WI38 (cell line): ENCODE data around the gene SH3D21.
A peak's percentile ranks its signal among the peaks of the same experiment; 100 is the strongest.

ENCODE experiments used
- H3K4me3 ChIP-seq: 2 replicates; pipeline ENCODE4 v1.5.1; 2011; ENCODE audit warnings: low read depth, mild to moderate bottlenecking, control low read depth, low read length
- CTCF ChIP-seq: IDR thresholded peaks from 2 replicates; pipeline ENCODE4 v1.5.1; 2012; ENCODE audit warnings: low read depth, mild to moderate bottlenecking, control low read depth, low read length

SH3D21 gene

GRCh38 chr1:36307601-36308330 lies 1.6 kb downstream of the SH3D21 start:
- TF ChIP-seq CTCF = no peak
- peak overlapping the region; percentile 68 for H3K4me3 ChIP-seq

- no peak overlapping the region for H3K4me3 ChIP-seq
- no peak for TF ChIP-seq CTCF
Observed at GRCh38 chr1:36309397-36309796, 3.2 kb downstream of the SH3D21 start.

DNA sequence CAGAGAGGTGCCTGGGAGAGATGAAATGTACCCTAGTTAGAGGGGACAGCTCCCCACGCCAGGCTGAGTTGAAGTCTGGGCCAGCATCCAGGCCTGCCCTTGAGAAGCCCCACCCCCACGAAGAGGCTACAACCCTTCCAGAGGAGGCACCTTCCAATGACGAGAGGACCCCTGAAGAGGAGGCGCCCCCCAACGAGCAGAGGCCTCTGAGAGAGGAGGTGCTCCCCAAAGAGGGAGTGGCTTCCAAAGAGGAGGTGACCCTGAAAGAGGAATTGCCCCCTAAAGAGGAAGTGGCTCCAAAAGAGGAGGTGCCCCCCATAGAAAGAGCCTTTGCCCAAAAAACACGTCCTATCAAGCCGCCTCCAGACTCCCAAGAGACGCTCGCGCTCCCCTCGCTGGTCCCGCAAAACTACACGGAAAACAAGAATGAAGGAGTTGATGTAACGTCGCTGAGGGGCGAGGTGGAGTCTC lies 14.2 kb downstream of the SH3D21 start:
- no peak for TF ChIP-seq CTCF
- no peak overlapping the region for H3K4me3 ChIP-seq

- peak overlapping the region; percentile 22; the same call in 1 of the 2 replicates for H3K4me3 ChIP-seq
- no peak for TF ChIP-seq CTCF
Observed at GRCh38 chr1:36320767-36321118, 14.6 kb downstream of the SH3D21 start.

DNA sequence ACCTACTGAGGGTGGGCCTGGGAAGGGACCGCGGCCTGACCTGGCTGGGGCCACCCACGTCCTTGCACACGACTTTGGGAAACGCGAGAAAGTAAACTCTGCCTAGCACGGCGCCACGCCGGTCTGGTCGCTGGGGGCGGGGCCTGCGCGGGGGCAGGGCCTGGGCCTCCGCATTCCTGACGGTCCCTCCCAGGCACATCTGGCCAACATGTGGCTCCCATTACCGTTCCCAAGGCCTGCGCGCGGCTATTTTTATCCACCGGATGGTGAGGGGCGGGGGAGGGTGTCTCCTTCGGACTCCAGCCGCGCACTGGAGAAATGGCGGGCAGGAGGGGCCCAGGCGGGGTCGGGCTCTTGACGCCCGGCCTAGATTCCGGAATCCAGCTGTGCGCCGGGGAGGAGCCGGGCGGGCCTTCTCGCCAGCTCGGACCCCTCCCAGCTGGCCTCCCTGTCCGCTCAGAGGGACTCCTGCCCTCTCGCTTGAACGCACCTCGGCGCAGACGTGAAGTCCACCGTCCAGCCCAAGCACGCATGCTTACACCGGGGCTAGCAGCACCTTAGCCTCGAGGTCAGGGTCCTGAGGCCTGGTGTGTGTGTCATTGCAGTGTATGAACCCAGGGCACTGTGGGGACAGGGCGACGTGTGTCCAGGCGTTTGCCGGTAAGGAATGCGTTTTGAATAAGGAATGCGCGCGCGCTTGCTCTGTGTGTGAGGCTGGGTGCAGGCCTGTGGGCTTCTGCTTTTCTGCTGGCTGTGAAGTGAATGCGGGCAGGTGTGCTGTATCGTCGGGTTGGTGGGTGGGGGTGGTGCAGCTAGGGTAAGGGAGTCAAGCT lies 15.2 kb downstream of the SH3D21 start:
- H3K4me3 ChIP-seq = peak overlapping the region; percentile 84
- TF ChIP-seq CTCF = no peak

GRCh38 chr1:36322041-36322785 lies 16.0 kb downstream of the SH3D21 start:
- TF ChIP-seq CTCF = no peak
- peak overlapping the region; percentile 84 for H3K4me3 ChIP-seq
